GM20000 (cell line): ENCODE results near the gene MRPL9.

ENCODE experiments used
- DNase-seq: peaks from one replicate; pipeline ENCODE4 v3.0.0; 2012; ENCODE audit warnings: low spot score
- CTCF ChIP-seq: IDR thresholded peaks from 2 replicates; pipeline ENCODE4 v1.5.1; 2012; ENCODE audit warnings: mild to moderate bottlenecking, control low read depth; ENCODE audit errors: extremely low read depth, missing control alignments

The MRPL9 gene

DNA sequence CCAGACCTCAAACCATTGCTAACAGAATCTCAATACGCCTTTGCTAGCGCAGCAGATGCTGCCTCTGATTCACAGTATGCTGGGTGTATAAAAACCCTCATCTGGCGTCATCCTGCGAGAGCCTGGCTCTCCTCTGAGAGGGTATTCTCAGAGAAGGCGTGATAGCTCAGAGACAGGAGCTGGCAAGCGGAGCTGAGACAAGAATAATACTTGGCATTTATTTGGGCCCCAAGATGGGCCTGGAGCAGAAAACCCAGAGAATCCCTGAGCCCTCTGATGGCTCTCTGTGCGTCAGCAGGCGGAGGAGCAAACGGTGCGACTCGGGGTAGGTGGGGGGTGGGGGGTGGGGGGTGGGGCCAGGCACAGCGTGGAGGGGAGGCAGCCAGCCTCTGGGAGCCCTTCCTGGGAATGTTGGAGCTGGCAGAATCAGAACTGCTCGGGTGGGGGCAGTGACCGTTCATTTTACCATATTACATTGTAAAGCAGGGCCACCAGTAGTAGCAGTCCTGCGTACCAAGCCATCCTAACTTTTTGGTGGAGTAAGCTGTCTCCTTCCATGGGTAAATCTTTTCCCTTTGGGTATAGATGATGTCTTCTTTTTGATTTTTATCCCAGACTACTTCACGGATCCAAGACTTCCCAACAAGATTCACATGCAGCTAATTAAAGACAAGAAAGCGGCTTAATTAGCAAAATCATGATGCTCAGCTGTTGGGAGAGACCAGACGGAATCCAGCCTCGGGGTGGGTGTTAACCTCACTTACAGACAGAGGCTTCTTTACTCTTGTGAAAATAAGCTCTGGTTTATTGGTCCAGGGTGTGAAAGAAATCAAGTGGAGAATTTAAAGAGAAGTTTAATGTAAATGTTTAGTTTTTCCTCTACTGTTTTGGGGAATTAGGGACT is 34.9 kb downstream of the MRPL9 start:
- TF ChIP-seq CTCF, result no peak
- no peak for DNase-seq

DNA sequence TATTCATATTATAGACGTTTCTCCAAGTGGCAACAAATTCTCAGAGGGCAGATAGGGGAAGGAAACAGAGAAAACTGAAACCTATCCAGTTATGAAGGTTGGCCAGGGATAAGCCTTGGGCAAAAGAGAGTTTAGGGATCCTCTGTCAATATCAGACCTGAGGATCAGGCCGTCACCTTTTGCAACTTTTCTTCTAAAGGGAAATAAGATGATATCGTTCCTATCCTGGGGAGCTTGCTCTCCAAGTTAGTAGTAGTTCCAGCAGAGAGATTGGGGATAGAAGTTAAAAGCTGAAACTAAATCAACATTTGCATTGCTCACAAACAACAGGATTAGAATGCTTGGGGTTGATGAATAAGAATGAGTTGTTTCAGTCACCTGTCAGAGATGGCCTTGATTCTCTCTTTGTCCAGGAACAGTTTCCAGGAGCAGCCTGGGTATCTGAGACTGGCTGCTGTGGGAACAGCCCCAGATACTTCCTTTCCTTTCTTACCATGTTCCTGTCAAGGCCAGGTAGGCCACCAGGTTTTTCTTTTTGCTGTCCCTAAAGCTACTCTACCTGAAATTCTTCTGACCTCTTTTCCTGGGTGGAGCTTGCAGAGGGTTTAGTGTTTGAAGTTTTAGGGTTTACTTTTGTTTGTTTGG is 39.4 kb downstream of the MRPL9 start:
- no peak for DNase-seq
- no peak for TF ChIP-seq CTCF

- TF ChIP-seq CTCF, result no peak
Measured at GRCh38 chr1:151721788-151722510, 41.3 kb downstream of the MRPL9 start.

GRCh38 chr1:151720974-151721787 is 42.1 kb downstream of the MRPL9 start, which contains the start of gene RIIAD1:
Gene RIIAD1 (plus strand): TSS chr1:151721522. CDS start chr1:151721537, 15 bp downstream.
- no peak for TF ChIP-seq CTCF
- DNase-seq, result peak; percentile 90

More at GRCh38 chr1:151721788-151722510, 41.3 kb downstream of the MRPL9 start:
- DNase-seq, result peak; percentile 5

DNA sequence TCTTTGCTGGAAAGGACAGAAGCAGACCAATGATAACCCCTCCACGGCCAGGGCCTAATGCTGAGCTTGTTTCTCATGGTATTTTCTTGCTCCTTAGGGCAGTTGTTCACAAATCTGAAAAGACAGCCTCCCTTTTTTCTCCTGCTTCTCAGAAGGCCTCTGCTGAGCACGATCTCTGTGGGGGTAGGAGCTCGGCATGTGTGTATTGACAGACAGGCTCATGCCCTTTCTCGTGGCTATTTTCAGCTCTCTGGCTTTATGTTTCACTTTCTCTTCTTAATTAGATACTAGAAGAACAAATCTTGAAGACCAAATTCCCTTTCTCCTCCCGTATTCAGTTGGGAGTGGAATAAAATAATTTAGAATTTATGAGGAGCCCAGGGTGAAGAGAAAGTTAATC is 42.7 kb downstream of the MRPL9 start:
- TF ChIP-seq CTCF, result no peak
- DNase-seq, result peak; percentile 85

DNA sequence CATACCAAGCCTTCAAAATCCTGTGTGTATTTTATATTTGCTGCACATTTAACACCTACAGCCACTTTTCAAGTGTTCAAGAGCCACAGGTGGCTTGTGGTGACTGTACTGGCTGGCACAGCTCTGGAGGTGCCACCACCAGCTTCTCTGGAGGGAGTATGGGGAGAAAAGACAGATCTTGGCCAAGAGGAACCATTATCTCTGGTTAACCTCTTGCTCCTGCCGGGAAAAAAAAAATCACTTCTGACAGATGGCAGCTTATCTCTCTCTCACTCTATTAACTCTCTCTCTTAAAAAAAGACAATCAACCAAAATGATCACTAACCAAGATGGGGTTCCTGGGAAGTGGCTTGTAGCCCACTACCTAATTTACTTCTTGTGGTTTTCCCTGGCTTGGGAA is 43.2 kb downstream of the MRPL9 start:
- no peak for TF ChIP-seq CTCF
- DNase-seq, result no peak
